HepG2 (cell line): ENCODE data around the gene RPS6KA2. TPM values are rescaled to one million over a fixed set of nuclear protein-coding genes. Genes with fewer than 3 reads are reported as not detected.

Experiments
- ATAC-seq: fragments of 200-7000 bp; cut with Tn5 transposase; 3 replicates; pipeline ENCODE4 v1.9.1; 2020; ENCODE audit warnings: mild to moderate bottlenecking, moderate library complexity
- BruUV-seq: library from RNA; stranded (reverse); fragments of 400-500 nt; replicated peaks from 2 replicates; lab custom pipeline; 2021; lab: Mats Ljungman, UMichigan
- CTCF ChIA-PET: fragments of 300-600 bp; formaldehyde crosslinking; extraction: SDS; loops from one replicate; lab custom pipeline; 2021; ENCODE audit warnings: low total read pairs, inconsistent platforms, low intra/inter-chr PET ratio; lab: Yijun Ruan, JAX
- POLR2A ChIA-PET: fragments of 350-600 bp; sonication (Branson Sonifier 250); formaldehyde crosslinking; loops from one replicate; lab custom pipeline; 2020; ENCODE audit warnings: antibody characterized with exemption, inconsistent platforms; lab: Yijun Ruan, JAX
- DNase-seq: peaks from one replicate; pipeline ENCODE4 v3.0.0-alpha.2; 2015; ENCODE audit warnings: low spot score
- FAIRE-seq: peaks from 3 replicates; lab custom pipeline; 2011; peaks lifted over from hg19 to GRCh38; lab: Jason Lieb, UNC
- H2AFZ ChIP-seq: one replicate; pipeline ENCODE4 v1.6.1; 2011; ENCODE audit warnings: low read length, inconsistent platforms
- H3K27ac ChIP-seq: fragments of 300-600 bp; 3 replicates; pipeline ENCODE4 v1.8.0; 2011; ENCODE audit warnings: mixed run types, mild to moderate bottlenecking, mixed read lengths, low read length, inconsistent platforms; ENCODE audit not compliant: insufficient read depth; ENCODE audit errors: extremely low read length
- H3K27me3 ChIP-seq, 2 experiments: fragments of 200-600 bp in 1 of 2; 2 replicates in 1 of 2; 3 replicates in 1 of 2; pipeline versions ENCODE4 v1.6.0 to v1.8.0; 2011; ENCODE audit warnings: low read length in 2 of 2, mild to moderate bottlenecking in 2 of 2, moderate library complexity in 2 of 2, inconsistent platforms in 1 of 2; ENCODE audit not compliant: insufficient read depth in 2 of 2, control insufficient read depth in 1 of 2
- H3K36me3 ChIP-seq, 2 experiments: fragments of 200-600 bp in 1 of 2; replicated peaks in 1 of 2; 2 replicates in 1 of 2; 3 replicates in 1 of 2; pipeline versions ENCODE4 v1.5.1 to v1.8.0; 2011; ENCODE audit warnings: low read length in 2 of 2, inconsistent platforms in 1 of 2; ENCODE audit not compliant: insufficient read depth in 2 of 2, control insufficient read depth in 1 of 2
- H3K4me1 ChIP-seq: 2 replicates; pipeline ENCODE4 v1.5.1; 2012; ENCODE audit warnings: low read length, inconsistent platforms; ENCODE audit not compliant: insufficient read depth
- H3K4me2 ChIP-seq: 2 replicates; pipeline ENCODE4 v1.6.0; 2011; ENCODE audit warnings: low read depth, low read length, inconsistent platforms
- H3K4me3 ChIP-seq, 3 experiments: fragments of 200-600 bp in 1 of 3; sonication (generic), shearing (Covaris generic) in 1 of 3; replicated peaks in 1 of 3; 2 replicates each; pipeline ENCODE4 v1.5.1; 2011 to 2016; ENCODE audit warnings: low read length in 3 of 3, inconsistent platforms in 2 of 3, low read depth in 2 of 3, mild to moderate bottlenecking in 2 of 3, control low read depth in 1 of 3, mixed read lengths in 1 of 3; ENCODE audit not compliant: insufficient read depth in 1 of 3
- H3K79me2 ChIP-seq: one replicate; pipeline ENCODE4 v1.6.1; 2011; ENCODE audit warnings: low read length, inconsistent platforms; ENCODE audit not compliant: insufficient read depth
- H3K9ac ChIP-seq: 2 replicates; pipeline ENCODE4 v1.6.0; 2011; ENCODE audit warnings: mild to moderate bottlenecking, low read depth, low read length, inconsistent platforms; ENCODE audit not compliant: insufficient read depth
- H3K9me3 ChIP-seq: 2 replicates; pipeline ENCODE4 v1.5.1; 2012; ENCODE audit warnings: mild to moderate bottlenecking, low read length
- H4K20me1 ChIP-seq: 2 replicates; pipeline ENCODE4 v1.6.0; 2011; ENCODE audit warnings: inconsistent platforms, mild to moderate bottlenecking, low read length, moderate library complexity; ENCODE audit not compliant: insufficient read depth
- FOXK1 ChIP-seq: sonication (generic); formaldehyde crosslinking; IDR thresholded peaks from 2 replicates; pipeline ENCODE4 v1.4.0; 2020; ENCODE audit warnings: low read depth, missing genetic modification reagents, borderline replicate concordance
- HNRNPK ChIP-seq: fragments of 200-400 bp; formaldehyde crosslinking; IDR thresholded peaks from 2 replicates; pipeline ENCODE4 v1.6.1; 2018; ENCODE audit warnings: low read length, low read depth, moderate library complexity, mild to moderate bottlenecking; ENCODE audit not compliant: poor library complexity, severe bottlenecking
- KDM6A ChIP-seq: IDR thresholded peaks from 2 replicates; pipeline ENCODE4 v1.6.1; 2016; ENCODE audit warnings: low read depth
- KMT2B ChIP-seq: IDR thresholded peaks from 2 replicates; pipeline ENCODE4 v1.6.1; 2016; ENCODE audit warnings: missing genetic modification reagents, missing compliant biosample characterization
- MAX ChIP-seq: IDR thresholded peaks from 2 replicates; pipeline ENCODE4 v1.6.1; 2012; ENCODE audit warnings: inconsistent platforms
- MIER3 ChIP-seq: IDR thresholded peaks from 2 replicates; pipeline ENCODE4 v1.6.1; 2016; ENCODE audit warnings: missing compliant biosample characterization, borderline replicate concordance
- MXI1 ChIP-seq: IDR thresholded peaks from 3 replicates; pipeline ENCODE4 v1.6.1; 2012; ENCODE audit warnings: low read depth, low read length, inconsistent platforms, borderline replicate concordance
- NFATC3 ChIP-seq: sonication (generic); formaldehyde crosslinking; IDR thresholded peaks from 2 replicates; pipeline ENCODE4 v1.5.1; 2020; ENCODE audit warnings: mild to moderate bottlenecking, missing genetic modification reagents
- PAX8 ChIP-seq: sonication (generic); formaldehyde crosslinking; IDR thresholded peaks from 2 replicates; pipeline ENCODE4 v1.8.0; 2022; ENCODE audit warnings: mild to moderate bottlenecking, missing genetic modification reagents, borderline replicate concordance
- POLR2AphosphoS5 ChIP-seq: IDR thresholded peaks from 2 replicates; pipeline ENCODE4 v1.6.1; 2012; ENCODE audit warnings: low read depth, low read length
- RAD51 ChIP-seq: fragments of 450-650 bp; IDR thresholded peaks from 2 replicates; pipeline ENCODE4 v1.6.1; 2016; ENCODE audit warnings: borderline replicate concordance
- SNAPC2 ChIP-seq: sonication (generic); formaldehyde crosslinking; IDR thresholded peaks from 2 replicates; pipeline ENCODE4 v1.8.1; 2022; ENCODE audit warnings: mild to moderate bottlenecking, missing genetic modification reagents
- SRY ChIP-seq: sonication (generic); formaldehyde crosslinking; IDR thresholded peaks from 2 replicates; pipeline ENCODE4 v1.8.0; 2022; ENCODE audit warnings: mild to moderate bottlenecking, missing genetic modification reagents
- ZFY ChIP-seq: sonication (generic); formaldehyde crosslinking; IDR thresholded peaks from 2 replicates; pipeline ENCODE4 v1.4.0; 2020; ENCODE audit warnings: missing genetic modification reagents
- ZMAT3 ChIP-seq: sonication (generic); formaldehyde crosslinking; conservative IDR thresholded peaks from 2 replicates; pipeline ENCODE4 v1.7.0; 2021; ENCODE audit warnings: missing genetic modification reagents
- ZNF672 ChIP-seq: sonication (generic); formaldehyde crosslinking; IDR thresholded peaks from 2 replicates; pipeline ENCODE4 v1.8.1; 2022; ENCODE audit warnings: missing genetic modification reagents
- ZNF709 ChIP-seq: sonication (generic); formaldehyde crosslinking; IDR thresholded peaks from 2 replicates; pipeline ENCODE4 v1.5.0; 2020; ENCODE audit warnings: mild to moderate bottlenecking, missing genetic modification reagents
- ZNF775 ChIP-seq: sonication (generic); formaldehyde crosslinking; IDR thresholded peaks from 2 replicates; pipeline ENCODE4 v1.4.0; 2020; ENCODE audit warnings: missing genetic modification reagents, mild to moderate bottlenecking, moderate library complexity, borderline replicate concordance
- WGBS: methylation state at CpG from one replicate; pipeline ENCODE4 v1.1.6; 2017; ENCODE audit warnings: low lambda C conversion rate; 5-methylcytosine and 5-hydroxymethylcytosine counted together
- in situ Hi-C: cut with HindIII; loops from 2 replicates; pipeline ENCODE4 v1.10.0; 2017; ENCODE audit warnings: low pct_unique_long_range_greater_than_20kb; ENCODE audit not compliant: extremely low pct_ligation_motif_present
- intact Hi-C: fragments of 100-400 bp; cut with micrococcal nuclease; formaldehyde crosslinking; loops from one replicate; pipeline ENCODE4 v1.10.0; 2022; ENCODE audit not compliant: unreplicated experiment
- polyA plus RNA-seq, 8 experiments: library from polyadenylated mRNA; depleted of rRNA in 3 of 8; stranded (reverse) in 7 of 8; unstranded in 1 of 8; fragments of >200 nt; fragmentation: Illumina TruSeq in 4 of 8; extraction: Trizol in 4 of 8; gene quantifications; 2 replicates each; pipeline versions ENCODE4 v1.2.1 to v1.2.3, GENCODE V29; 2011 to 2016; ENCODE audit warnings: low read depth in 4 of 8, missing spikeins in 1 of 8, mixed read lengths in 1 of 8; ENCODE audit not compliant: insufficient read depth in 1 of 8
- total RNA-seq, 5 experiments: library from RNA; depleted of rRNA; stranded (reverse); fragments of >200 nt; fragmentation: Illumina TruSeq; extraction: Trizol; gene quantifications; 2 replicates each; pipeline ENCODE4 v1.2.3, GENCODE V29; 2016; ENCODE audit warnings: low read depth in 1 of 5

The RPS6KA2 gene
- total and polyA plus RNA-seq, 2 of the 13 experiments (the other 11 are each of a cell fraction or from before 2014, with no cell fraction given) = 0.22 to 0.38 TPM

DNA sequence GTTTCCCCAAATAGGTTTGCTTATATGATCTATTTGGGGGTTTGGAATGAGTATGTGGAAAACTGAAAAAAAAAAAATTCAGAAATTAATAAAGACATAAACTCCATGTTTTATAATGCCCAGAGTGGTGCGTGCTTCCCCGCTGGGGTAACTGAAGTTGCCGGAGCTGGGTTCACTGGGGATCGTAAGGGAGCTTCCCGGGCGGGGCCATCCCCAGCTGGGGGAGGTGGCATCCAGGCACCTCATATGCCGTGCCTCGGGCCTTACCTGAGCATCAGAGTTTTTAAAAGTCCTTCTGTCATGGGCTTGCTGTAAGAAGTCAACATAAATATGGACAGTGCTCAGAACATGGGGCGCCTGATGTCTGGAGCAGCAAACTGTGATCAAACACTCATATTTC is 22.7 kb downstream of the RPS6KA2 start:
- in situ Hi-C loops = no loop called here
- H3K79me2 ChIP-seq = no peaks in the 10 kb centered on the region
- no peak overlapping the region for H3K4me3 ChIP-seq
- no TSS peak for BruUV-seq
- no peaks in the 10 kb centered on the region for H3K36me3 ChIP-seq
- ChIA-PET POLR2A (no interaction called here), CTCF (no interaction called here)
- no peak overlapping the region for H3K27ac ChIP-seq
- H3K9ac ChIP-seq = no peak overlapping the region
- intact Hi-C loops = no loop called here
- no peak for ATAC-seq
- 53% methylated on average over 9 of the region's 9 CpGs for WGBS
- peaks cover 0 to 41% of the 10 kb centered on the region in 2 experiments; a peak in 4 of 5 replicates for H3K27me3 ChIP-seq
- H3K4me1 ChIP-seq = no peaks in the 10 kb centered on the region
- H2AFZ ChIP-seq = no peak overlapping the region
- no peaks in the 10 kb centered on the region for H3K9me3 ChIP-seq
- no peaks in the 10 kb centered on the region for H4K20me1 ChIP-seq
- FAIRE-seq = no peak
- TF ChIP-seq SRY (CRISPR knock-in tag) = no peak
- TF ChIP-seq NFATC3 = no peak
- TF ChIP-seq KMT2B (CRISPR knock-in tag) = no peak
- no peak overlapping the region for H3K4me2 ChIP-seq
- DNase-seq = no peak

- H3K36me3 ChIP-seq = no peaks in the 10 kb centered on the region
- H3K9me3 ChIP-seq = no peaks in the 10 kb centered on the region
- no peaks in the 10 kb centered on the region for H4K20me1 ChIP-seq
- in situ Hi-C loops (no loop called here), intact Hi-C loops (no loop called here)
- no peak overlapping the region for H3K4me2 ChIP-seq
- H3K79me2 ChIP-seq = no peaks in the 10 kb centered on the region
- H3K9ac ChIP-seq = no peak overlapping the region
- DNase-seq (no peak), ATAC-seq (no peak), FAIRE-seq (no peak)
- no peaks in the 10 kb centered on the region for H3K4me1 ChIP-seq
- TF ChIP-seq RAD51 (no peak), SNAPC2 (CRISPR knock-in tag) (no peak), ZFY (CRISPR knock-in tag) (no peak), KDM6A (CRISPR knock-in tag) (no peak), POLR2AphosphoS5 (no peak), FOXK1 (CRISPR knock-in tag) (no peak), ZNF775 (CRISPR knock-in tag) (no peak), PAX8 (CRISPR knock-in tag) (no peak), ZMAT3 (CRISPR knock-in tag) (no peak), ZNF709 (CRISPR knock-in tag) (no peak), ZNF672 (CRISPR knock-in tag) (no peak), MIER3 (CRISPR knock-in tag) (no peak), MXI1 (no peak), HNRNPK (no peak), MAX (no peak)
- WGBS = 29% methylated on average over 14 of the region's 14 CpGs
- H3K27me3 ChIP-seq = peaks cover 0 to 44% of the 10 kb centered on the region in 2 experiments; a peak in 4 of 5 replicates
- no TSS peak for BruUV-seq
- no peak overlapping the region for H2AFZ ChIP-seq
- H3K4me3 ChIP-seq = no peak overlapping the region
- CTCF ChIA-PET = no interaction called here
- POLR2A ChIA-PET = no interaction called here
- no peak overlapping the region for H3K27ac ChIP-seq
Observed at GRCh38 chr6:166603043-166603690, 23.9 kb downstream of the RPS6KA2 start.
